PFSK-1 (cell line): ENCODE results near the gene PSMC1.

ENCODE experiments used
- FOXP2 ChIP-seq: optimal IDR thresholded peaks from 2 replicates; pipeline ENCODE3; 2011; ENCODE audit warnings: borderline replicate concordance, control low read depth, inconsistent platforms; ENCODE audit not compliant: insufficient read depth; ENCODE audit errors: extremely low read length, extremely low read depth
- POLR2AphosphoS5 ChIP-seq: IDR thresholded peaks from 2 replicates; pipeline ENCODE4 v1.6.1; 2012; ENCODE audit warnings: low read depth, mild to moderate bottlenecking, control low read depth, low read length, moderate library complexity
- REST ChIP-seq, 2 experiments: IDR thresholded peaks; 2 replicates each; pipeline versions ENCODE4 v1.6.1 to v1.8.0; 2011 to 2012; ENCODE audit warnings: low read depth in 2 of 2, low read length in 2 of 2, control low read depth in 1 of 2, inconsistent platforms in 1 of 2, mild to moderate bottlenecking in 1 of 2, moderate library complexity in 1 of 2; ENCODE audit not compliant: insufficient read depth in 1 of 2
- SIN3A ChIP-seq: IDR thresholded peaks from 2 replicates; pipeline ENCODE4 v1.6.1; 2012; ENCODE audit warnings: mild to moderate bottlenecking, low read length, moderate library complexity, borderline replicate concordance; ENCODE audit not compliant: insufficient read depth
- TAF1 ChIP-seq: IDR thresholded peaks from 2 replicates; pipeline ENCODE4 v1.6.1; 2012; ENCODE audit warnings: low read length, control low read depth, borderline replicate concordance; ENCODE audit not compliant: insufficient read depth

Gene PSMC1

GRCh38 chr14:90308561-90308960 lies 52.2 kb downstream of the PSMC1 start:
- no peak for TF ChIP-seq TAF1
- TF ChIP-seq REST (IDR thresholded peaks at IDR 0.05; ENCODE audit: insufficient read depth in 1 of 2, low read depth in 2 of 2, low read length in 2 of 2): no peak
- TF ChIP-seq FOXP2: no peak
- TF ChIP-seq POLR2AphosphoS5: no peak
- TF ChIP-seq SIN3A: no peak

- TF ChIP-seq SIN3A: no peak
- no peak for TF ChIP-seq REST (IDR thresholded peaks at IDR 0.05; ENCODE audit: insufficient read depth in 1 of 2, low read depth in 2 of 2, low read length in 2 of 2)
- no peak for TF ChIP-seq TAF1
- TF ChIP-seq POLR2AphosphoS5: no peak
- TF ChIP-seq FOXP2: no peak
These were observed 60.9 kb downstream of the PSMC1 start for GRCh38 chr14:90317286-90317685.

GRCh38 chr14:90318016-90318415 lies 61.7 kb downstream of the PSMC1 start:
- TF ChIP-seq POLR2AphosphoS5 (no peak), REST (IDR thresholded peaks at IDR 0.05; ENCODE audit: insufficient read depth in 1 of 2, low read depth in 2 of 2, low read length in 2 of 2) (no peak), TAF1 (no peak), SIN3A (no peak), FOXP2 (no peak)

GRCh38 chr14:90319173-90319572 lies 62.8 kb downstream of the PSMC1 start:
- TF ChIP-seq FOXP2 (no peak), SIN3A (no peak), POLR2AphosphoS5 (no peak), TAF1 (no peak), REST (IDR thresholded peaks at IDR 0.05; ENCODE audit: insufficient read depth in 1 of 2, low read depth in 2 of 2, low read length in 2 of 2) (no peak)
